ENCODE data around the gene KRT84. TPM values are rescaled to one million over a fixed set of nuclear protein-coding genes. Genes with fewer than 3 reads are reported as not detected.
"Not testable (repeated sequence)": the region's sequence is repeated elsewhere in the genome, so short reads cannot be mapped to it uniquely, and the experiment has no call there.

Gene KRT84
- total RNA-seq, 2 experiments from 2014 or later, result not detected

GRCh38 chr12:52418576-52419110, 33.2 kb upstream of the KRT84 start:
- DNase-seq (no peak), ATAC-seq (no peak)
- Mint-ChIP-seq H3K36me3 (no peaks in the 10 kb centered on the region), H3K9me3 (ENCODE audit: low read depth) (no peaks in the 10 kb centered on the region), H3K4me1 (peaks cover 4% of the 10 kb centered on the region), H3K4me3 (no peak overlapping the region), H3K27me3 (peaks cover 23% of the 10 kb centered on the region), H3K27ac (no peak overlapping the region)
- CTCF ChIA-PET, result interaction anchor here (0.7 kb wide), 1 partner anchor 165 kb away, joined by 6 read pairs; no protein-coding TSS in a partner anchor

GRCh38 chr12:52417740-52418139, 32.3 kb upstream of the KRT84 start:
- Mint-ChIP-seq H3K4me1 (peaks cover 4% of the 10 kb centered on the region), H3K27me3 (peaks cover 22% of the 10 kb centered on the region), H3K9me3 (ENCODE audit: low read depth) (no peaks in the 10 kb centered on the region), H3K27ac (no peak overlapping the region), H3K4me3 (no peak overlapping the region), H3K36me3 (no peaks in the 10 kb centered on the region)
- DNase-seq (no peak), ATAC-seq (no peak)
- CTCF ChIA-PET, result no interaction called here

GRCh38 chr12:52416795-52417194, 31.3 kb upstream of the KRT84 start:
- CTCF ChIA-PET, result no interaction called here
- DNase-seq, result no peak
- H3K4me1 Mint-ChIP-seq, result peaks cover 4% of the 10 kb centered on the region
- H3K27me3 Mint-ChIP-seq, result peaks cover 17% of the 10 kb centered on the region
- H3K27ac Mint-ChIP-seq, result no peak overlapping the region
- no peaks in the 10 kb centered on the region for H3K36me3 Mint-ChIP-seq
- no peak for ATAC-seq
- H3K9me3 Mint-ChIP-seq (ENCODE audit: low read depth), result no peaks in the 10 kb centered on the region
- H3K4me3 Mint-ChIP-seq, result no peak overlapping the region

GRCh38 chr12:52415870-52416750, 30.7 kb upstream of the KRT84 start:
- peaks cover 4% of the 10 kb centered on the region for H3K4me1 Mint-ChIP-seq
- H3K27me3 Mint-ChIP-seq, result peaks cover 10% of the 10 kb centered on the region
- H3K9me3 Mint-ChIP-seq (ENCODE audit: low read depth), result no peaks in the 10 kb centered on the region

GRCh38 chr12:52414936-52415335, 29.5 kb upstream of the KRT84 start:
- Mint-ChIP-seq H3K36me3 (no peaks in the 10 kb centered on the region), H3K9me3 (ENCODE audit: low read depth) (no peaks in the 10 kb centered on the region), H3K27ac (no peak overlapping the region), H3K4me3 (no peak overlapping the region), H3K4me1 (peaks cover 4% of the 10 kb centered on the region), H3K27me3 (peaks cover 6% of the 10 kb centered on the region)
- DNase-seq (no peak), ATAC-seq (no peak)
- CTCF ChIA-PET, result no interaction called here

More at GRCh38 chr12:52415870-52416750, 30.7 kb upstream of the KRT84 start:
- ATAC-seq, result no peak
- Mint-ChIP-seq H3K36me3 (no peaks in the 10 kb centered on the region), H3K27ac (no peak overlapping the region), H3K4me3 (no peak overlapping the region)
- DNase-seq, result no peak
- CTCF ChIA-PET, result no interaction called here

- Mint-ChIP-seq H3K9me3 (ENCODE audit: low read depth) (no peaks in the 10 kb centered on the region), H3K27me3 (peaks cover 5% of the 10 kb centered on the region), H3K4me3 (no peak overlapping the region), H3K4me1 (peaks cover 4% of the 10 kb centered on the region), H3K36me3 (no peaks in the 10 kb centered on the region), H3K27ac (no peak overlapping the region)
- DNase-seq, result no peak
- CTCF ChIA-PET, result interaction anchor here (1.1 to 1.5 kb wide), 2 partner anchors 41 to 466 kb away, joined by 3 to 5 read pairs; no protein-coding TSS in a partner anchor
- no peak for ATAC-seq
Observed at GRCh38 chr12:52413782-52414345, 28.4 kb upstream of the KRT84 start.

GRCh38 chr12:52413202-52413601, 27.8 kb upstream of the KRT84 start:
- Mint-ChIP-seq H3K27ac (no peak overlapping the region), H3K27me3 (peaks cover 5% of the 10 kb centered on the region), H3K4me3 (no peak overlapping the region), H3K4me1 (peaks cover 4% of the 10 kb centered on the region), H3K9me3 (ENCODE audit: low read depth) (no peaks in the 10 kb centered on the region), H3K36me3 (no peaks in the 10 kb centered on the region)
- DNase-seq (no peak), ATAC-seq (no peak)
- CTCF ChIA-PET, result interaction anchor here (1.1 to 1.5 kb wide), 3 partner anchors 41 to 466 kb away, joined by 3 to 5 read pairs (median 3); no protein-coding TSS in a partner anchor

GRCh38 chr12:52411815-52412214, 26.4 kb upstream of the KRT84 start:
- Mint-ChIP-seq H3K27ac (no peak overlapping the region), H3K27me3 (peaks cover 5% of the 10 kb centered on the region), H3K4me3 (no peak overlapping the region), H3K9me3 (ENCODE audit: low read depth) (no peaks in the 10 kb centered on the region), H3K4me1 (peaks cover 4% of the 10 kb centered on the region), H3K36me3 (no peaks in the 10 kb centered on the region)
- ATAC-seq, result no peak
- CTCF ChIA-PET, result no interaction called here
- DNase-seq, result no peak

GRCh38 chr12:52410589-52411248, 25.3 kb upstream of the KRT84 start:
- H3K9me3 Mint-ChIP-seq (ENCODE audit: low read depth); H3K4me3 Mint-ChIP-seq; CTCF ChIA-PET; DNase-seq; H3K27ac Mint-ChIP-seq; H3K36me3 Mint-ChIP-seq; ATAC-seq; H3K4me1 Mint-ChIP-seq; H3K27me3 Mint-ChIP-seq: not testable (repeated sequence)

GRCh38 chr12:52407918-52408317, 22.5 kb upstream of the KRT84 start:
- Mint-ChIP-seq H3K36me3 (no peaks in the 10 kb centered on the region), H3K27ac (no peak overlapping the region), H3K27me3 (peaks cover 3% of the 10 kb centered on the region), H3K4me3 (no peak overlapping the region), H3K4me1 (no peaks in the 10 kb centered on the region), H3K9me3 (ENCODE audit: low read depth) (no peaks in the 10 kb centered on the region)
- CTCF ChIA-PET, result no interaction called here
- ATAC-seq (no peak), DNase-seq (no peak)

- ATAC-seq, result no peak
- Mint-ChIP-seq H3K27ac (no peak within 1 kb of the TSS), H3K4me3 (no peak within 1 kb of the TSS), H3K36me3 (no peaks in the 10 kb centered on the region), H3K4me1 (no peaks in the 10 kb centered on the region), H3K27me3 (no peaks in the 10 kb centered on the region), H3K9me3 (ENCODE audit: low read depth) (no peaks in the 10 kb centered on the region)
- CTCF ChIA-PET, result no interaction called here
- DNase-seq, result no peak
Observed at GRCh38 chr12:52405922-52406385, 20.5 kb upstream of the KRT84 start, which contains the start of gene KRT82. TSS of gene KRT82 (minus strand) at chr12:52406335. CDS start at chr12:52406277, 58 bp downstream.

- Mint-ChIP-seq H3K9me3 (ENCODE audit: low read depth) (no peaks in the 10 kb centered on the region), H3K36me3 (no peaks in the 10 kb centered on the region), H3K27ac (no peak overlapping the region), H3K4me1 (no peaks in the 10 kb centered on the region), H3K4me3 (no peak overlapping the region), H3K27me3 (no peaks in the 10 kb centered on the region)
- ATAC-seq, result no peak
- no peak for DNase-seq
- CTCF ChIA-PET, result interaction anchor here (1.0 kb wide), 1 partner anchor 466 kb away, joined by 3 read pairs; no protein-coding TSS in a partner anchor
Observed at GRCh38 chr12:52404951-52405350, 19.5 kb upstream of the KRT84 start.

GRCh38 chr12:52403561-52403960, 18.1 kb upstream of the KRT84 start:
- CTCF ChIA-PET, result no interaction called here
- H3K27me3 Mint-ChIP-seq, result peaks cover 2% of the 10 kb centered on the region

More at GRCh38 chr12:52403561-52403960, 18.1 kb upstream of the KRT84 start:
- DNase-seq (no peak), ATAC-seq (no peak)
- Mint-ChIP-seq H3K4me1 (no peaks in the 10 kb centered on the region), H3K9me3 (ENCODE audit: low read depth) (no peaks in the 10 kb centered on the region), H3K36me3 (no peaks in the 10 kb centered on the region), H3K4me3 (no peak overlapping the region), H3K27ac (no peak overlapping the region)
